ENCODE results near the gene ELMO1.

DNA sequence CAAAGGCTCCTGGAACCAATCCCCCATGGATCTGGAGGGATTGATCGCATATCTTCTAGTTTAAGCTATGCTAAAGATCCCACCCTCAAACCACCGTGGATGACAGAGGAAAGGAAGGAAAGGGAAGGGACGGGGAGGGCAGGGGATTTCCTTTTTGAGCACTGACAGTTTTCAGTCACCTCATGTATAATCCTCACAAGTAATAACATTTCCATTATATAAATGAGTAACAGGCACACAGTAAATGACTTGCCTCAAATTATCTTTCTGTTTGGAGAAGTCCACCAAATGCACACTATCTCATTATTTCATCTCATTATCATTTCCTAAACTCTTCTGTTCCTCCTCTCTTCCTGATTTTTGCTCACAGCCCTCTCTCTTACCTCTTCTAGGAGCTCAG lies 597.3 kb downstream of the ELMO1 start:
- TF ChIP-seq, protein P1, sequence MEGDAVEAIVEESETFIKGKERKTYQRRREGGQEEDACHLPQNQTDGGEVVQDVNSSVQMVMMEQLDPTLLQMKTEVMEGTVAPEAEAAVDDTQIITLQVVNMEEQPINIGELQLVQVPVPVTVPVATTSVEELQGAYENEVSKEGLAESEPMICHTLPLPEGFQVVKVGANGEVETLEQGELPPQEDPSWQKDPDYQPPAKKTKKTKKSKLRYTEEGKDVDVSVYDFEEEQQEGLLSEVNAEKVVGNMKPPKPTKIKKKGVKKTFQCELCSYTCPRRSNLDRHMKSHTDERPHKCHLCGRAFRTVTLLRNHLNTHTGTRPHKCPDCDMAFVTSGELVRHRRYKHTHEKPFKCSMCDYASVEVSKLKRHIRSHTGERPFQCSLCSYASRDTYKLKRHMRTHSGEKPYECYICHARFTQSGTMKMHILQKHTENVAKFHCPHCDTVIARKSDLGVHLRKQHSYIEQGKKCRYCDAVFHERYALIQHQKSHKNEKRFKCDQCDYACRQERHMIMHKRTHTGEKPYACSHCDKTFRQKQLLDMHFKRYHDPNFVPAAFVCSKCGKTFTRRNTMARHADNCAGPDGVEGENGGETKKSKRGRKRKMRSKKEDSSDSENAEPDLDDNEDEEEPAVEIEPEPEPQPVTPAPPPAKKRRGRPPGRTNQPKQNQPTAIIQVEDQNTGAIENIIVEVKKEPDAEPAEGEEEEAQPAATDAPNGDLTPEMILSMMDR (IDR thresholded peaks at IDR 0.05) = no peak
- TF ChIP-seq POLR2A (IDR thresholded peaks at IDR 0.05) = no peak

Measured in heart left ventricle (tissue), 13 donors.